GM21723 (cell line): Measurements from ENCODE around the gene EEFSEC.

Experiments
- ATAC-seq: cut with Tn5 transposase; IDR thresholded peaks from one replicate; pipeline ENCODE4 v1.9.1; 2021; ENCODE audit warnings: mild to moderate bottlenecking, moderate library complexity; ENCODE audit not compliant: unreplicated experiment

EEFSEC gene

DNA sequence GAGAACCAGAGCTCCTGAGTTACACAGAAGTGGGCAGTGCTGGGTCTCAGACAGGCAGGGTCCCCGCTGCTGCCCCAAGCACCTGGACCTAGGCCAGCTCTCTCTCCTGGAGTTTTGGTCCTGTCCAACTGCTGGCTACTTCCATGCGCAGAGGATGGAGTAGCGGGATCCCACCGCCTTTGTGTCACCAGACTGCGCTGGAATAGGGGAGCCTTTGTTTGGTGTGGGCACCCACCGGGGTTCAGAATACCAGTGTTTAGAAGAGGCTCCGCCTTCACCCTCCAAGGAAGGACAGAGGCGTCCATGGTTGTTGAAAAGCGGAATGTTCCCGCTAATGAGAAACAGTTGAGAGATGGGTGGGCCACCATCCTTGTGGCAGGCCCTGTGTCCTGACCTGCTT, 159.0 kb downstream of the EEFSEC start:
- no peak for ATAC-seq

DNA sequence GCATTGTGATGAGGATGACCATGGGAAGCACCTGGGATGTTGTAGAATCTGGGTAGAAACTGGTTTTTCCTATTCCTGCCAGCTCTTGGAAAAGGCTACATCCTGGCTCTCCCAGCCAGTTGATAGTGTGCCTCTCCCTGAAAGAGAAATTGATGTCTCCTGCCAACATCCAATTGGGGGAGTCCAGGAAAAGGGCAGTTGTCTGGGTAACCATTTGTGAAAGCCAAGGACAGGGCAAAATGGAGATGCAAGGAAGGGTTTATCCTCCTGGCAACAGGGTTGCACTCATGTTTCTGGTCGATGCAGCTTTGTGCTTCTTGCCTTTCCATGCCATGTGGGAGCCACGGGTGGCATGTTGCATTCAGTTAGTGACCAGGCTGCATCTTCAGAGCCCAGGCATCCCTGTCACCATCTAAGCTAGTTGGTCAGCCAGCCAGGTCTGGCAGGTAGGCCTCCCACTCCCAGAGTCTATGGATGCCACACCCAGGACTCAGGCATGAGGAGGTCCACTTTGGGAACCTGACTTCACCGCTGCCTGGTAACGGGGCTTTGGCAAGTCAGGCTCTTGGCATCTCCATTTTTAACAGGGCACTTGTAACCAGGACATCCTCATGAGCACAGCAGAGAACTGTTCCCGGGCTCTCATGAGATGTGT, 159.9 kb downstream of the EEFSEC start:
- no peak for ATAC-seq

DNA sequence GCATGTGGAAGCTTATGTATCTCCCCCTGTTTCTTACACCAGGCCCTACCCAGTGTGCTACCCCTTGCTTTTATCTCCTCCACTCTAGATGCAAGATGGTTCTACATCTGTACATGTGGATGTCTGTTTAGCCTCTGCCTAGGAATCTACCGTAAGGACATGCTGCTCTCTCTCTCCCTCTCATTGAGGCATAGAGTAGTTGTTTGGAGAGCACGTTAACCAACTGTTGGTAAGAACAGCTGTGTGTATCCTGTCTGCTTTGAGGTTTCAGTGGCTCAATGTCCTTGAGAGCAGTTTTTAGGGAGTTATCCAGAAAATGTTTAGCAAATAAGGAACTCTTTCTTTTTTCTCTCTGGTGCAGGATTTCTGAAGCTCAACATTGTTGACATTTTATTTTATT, 160.7 kb downstream of the EEFSEC start:
- ATAC-seq: no peak

DNA sequence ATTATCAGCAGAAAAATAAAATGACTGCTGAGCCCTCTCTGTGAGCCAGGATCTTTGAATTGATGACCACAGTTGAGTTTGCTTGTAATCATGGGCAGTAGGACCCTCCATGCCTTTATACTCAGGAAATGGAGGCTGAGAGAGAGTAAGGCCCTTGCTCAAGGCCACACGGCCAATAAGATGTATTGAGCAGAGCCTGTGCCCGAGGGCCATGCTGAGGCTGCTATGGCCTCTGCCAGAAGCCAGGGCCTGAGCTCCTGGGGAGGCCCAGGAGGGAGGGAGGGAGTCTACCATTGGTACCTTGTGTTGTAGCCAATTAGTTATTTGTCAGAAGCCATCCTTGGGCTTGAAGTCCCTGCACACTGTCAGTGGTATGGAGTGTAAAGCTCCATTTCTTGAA, 162.0 kb downstream of the EEFSEC start:
- ATAC-seq: no peak

DNA sequence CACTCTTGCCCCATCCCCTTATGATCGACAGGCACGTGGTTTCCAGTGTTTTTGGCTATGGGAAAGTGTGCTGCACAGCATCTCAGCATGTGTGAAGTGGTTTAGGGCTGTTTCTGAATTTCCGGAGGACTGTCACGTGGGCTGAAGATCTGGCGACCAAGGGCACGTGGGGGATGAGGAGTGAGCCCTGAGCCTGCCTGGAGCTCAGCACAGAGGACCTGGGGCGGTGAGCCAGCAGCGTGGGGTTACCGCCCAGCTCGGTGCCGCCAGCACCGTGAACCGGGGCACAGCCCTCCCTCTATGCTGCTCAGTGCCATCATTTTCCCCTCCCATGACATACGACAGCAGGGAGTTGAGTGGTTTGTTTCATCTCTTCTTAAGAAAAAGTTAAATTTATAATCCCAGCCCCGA, 163.2 kb downstream of the EEFSEC start:
- no peak for ATAC-seq

DNA sequence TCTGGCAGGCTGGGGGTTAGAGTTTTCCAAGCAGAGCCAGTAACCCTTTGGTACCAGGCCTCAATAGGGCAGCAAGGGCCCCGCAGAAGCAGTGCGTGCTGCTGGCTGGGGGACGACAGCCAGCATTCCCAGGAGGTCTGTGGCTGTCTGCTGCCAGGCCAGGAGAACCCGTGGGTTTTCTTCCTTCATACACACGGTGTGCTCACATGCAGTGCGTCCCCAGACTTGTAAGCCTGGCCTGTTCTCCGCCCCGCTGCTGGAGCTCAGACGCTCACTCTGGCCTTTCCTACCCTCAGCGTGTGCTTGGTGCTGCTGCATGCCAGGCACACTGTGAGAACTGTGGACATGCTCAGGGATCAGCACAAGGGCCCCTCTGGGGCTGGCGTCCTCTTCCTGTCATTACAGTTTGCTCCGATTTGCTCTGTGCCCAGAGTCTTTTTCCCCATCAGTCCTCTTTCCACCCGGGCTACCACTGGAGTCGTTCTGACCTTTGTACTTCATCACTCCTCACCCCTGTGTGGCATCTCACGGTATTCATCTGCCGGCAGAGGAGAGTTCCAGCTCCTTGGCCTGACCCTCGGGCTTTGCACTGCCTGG, 163.9 kb downstream of the EEFSEC start:
- no peak for ATAC-seq

DNA sequence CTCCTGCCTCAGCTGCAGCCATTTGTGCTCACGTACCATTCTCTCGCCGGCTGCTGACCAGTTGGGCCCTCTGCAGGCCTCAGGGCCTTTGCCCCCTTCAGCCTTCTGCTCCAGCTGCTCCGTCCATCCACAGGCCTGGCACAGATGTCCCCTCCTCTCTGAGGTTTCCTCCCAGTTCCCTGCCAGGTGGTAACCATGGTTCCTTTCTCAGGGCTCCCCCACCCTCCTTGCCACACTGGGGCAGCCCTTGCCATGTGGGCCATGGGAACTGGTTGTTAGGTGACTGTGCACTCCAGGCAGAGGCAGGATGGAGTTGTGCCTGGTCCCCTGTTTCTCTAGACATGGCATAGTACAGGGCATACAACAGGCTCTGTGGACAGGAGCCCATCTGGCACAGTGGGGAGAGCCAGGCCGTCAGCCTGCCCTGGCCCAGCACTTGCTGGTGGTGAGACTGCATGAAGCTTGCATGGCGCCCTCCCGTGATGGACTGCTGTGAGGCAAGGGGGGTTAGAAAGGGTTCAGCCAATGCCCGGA, 164.5 kb downstream of the EEFSEC start:
- no peak for ATAC-seq

DNA sequence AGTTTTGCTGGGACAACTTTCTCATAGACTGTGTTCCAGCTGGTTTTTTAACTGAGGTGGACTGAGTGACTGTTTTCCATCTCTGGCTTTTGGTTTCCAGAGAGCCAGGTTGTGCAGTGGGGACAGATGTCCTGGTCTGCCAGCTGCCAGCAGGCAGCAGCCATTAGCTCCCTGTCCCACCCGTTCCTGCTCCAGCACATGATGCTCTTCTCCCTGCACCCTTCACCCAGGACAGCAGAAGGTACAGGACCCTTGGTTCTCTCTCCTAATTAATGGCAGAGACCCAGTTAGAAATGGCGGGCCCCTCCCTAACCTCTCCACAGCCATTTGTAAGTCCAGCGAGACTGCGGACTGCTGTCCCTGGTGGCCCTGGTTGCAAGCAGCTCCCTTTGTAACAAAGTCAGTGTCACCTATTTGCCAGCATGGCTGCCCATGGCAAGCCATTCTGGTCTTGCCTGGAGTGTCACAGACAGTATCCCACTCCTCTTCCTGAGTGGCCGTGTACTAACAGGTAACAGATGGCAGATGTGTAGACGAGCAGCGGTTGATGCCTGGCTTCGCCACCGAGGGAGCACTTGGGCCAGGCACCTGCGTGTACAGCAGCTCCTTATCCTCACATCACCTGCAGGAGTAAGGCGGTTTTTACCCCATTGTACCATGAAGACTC, 165.1 kb downstream of the EEFSEC start:
- no peak for ATAC-seq

DNA sequence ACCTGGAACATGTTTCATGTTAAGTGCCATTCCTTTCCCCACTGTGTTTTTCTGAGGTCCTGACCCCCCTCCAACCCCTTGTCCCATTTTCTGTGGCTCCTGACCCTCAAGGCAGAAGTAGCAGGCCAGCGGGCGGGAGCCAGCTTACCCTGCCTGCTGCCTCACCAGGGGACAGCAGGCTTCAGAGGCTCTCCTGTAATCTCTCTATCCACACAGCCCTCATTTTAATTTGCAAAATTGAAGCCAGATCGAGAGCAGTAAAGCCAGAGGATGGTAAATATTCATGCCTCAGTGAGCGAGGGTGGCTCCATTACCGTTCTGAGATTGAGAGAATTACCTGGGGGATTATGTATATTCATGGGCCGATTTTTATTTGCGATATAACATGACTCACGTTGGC, 165.8 kb downstream of the EEFSEC start:
- no peak for ATAC-seq

DNA sequence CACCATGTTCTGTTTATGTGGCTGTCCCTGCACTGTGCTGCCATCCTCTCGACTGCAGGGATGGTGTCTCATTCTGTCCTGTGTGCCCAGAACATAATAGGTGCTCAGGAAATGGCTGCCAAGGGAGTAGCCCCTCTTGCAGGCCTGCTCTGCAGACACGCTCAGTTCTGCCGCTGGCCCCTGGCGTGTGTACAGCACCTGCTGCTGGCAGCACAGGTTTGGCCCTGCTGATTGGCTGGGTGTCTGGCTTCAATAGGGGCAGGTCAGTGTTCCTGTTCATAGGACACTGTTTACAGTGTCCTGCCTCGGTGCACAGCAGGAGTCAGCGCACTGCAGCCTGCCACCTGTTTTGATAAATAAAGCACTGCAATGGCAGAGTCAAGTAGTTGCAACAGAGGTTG, 166.5 kb downstream of the EEFSEC start:
- no peak for ATAC-seq

DNA sequence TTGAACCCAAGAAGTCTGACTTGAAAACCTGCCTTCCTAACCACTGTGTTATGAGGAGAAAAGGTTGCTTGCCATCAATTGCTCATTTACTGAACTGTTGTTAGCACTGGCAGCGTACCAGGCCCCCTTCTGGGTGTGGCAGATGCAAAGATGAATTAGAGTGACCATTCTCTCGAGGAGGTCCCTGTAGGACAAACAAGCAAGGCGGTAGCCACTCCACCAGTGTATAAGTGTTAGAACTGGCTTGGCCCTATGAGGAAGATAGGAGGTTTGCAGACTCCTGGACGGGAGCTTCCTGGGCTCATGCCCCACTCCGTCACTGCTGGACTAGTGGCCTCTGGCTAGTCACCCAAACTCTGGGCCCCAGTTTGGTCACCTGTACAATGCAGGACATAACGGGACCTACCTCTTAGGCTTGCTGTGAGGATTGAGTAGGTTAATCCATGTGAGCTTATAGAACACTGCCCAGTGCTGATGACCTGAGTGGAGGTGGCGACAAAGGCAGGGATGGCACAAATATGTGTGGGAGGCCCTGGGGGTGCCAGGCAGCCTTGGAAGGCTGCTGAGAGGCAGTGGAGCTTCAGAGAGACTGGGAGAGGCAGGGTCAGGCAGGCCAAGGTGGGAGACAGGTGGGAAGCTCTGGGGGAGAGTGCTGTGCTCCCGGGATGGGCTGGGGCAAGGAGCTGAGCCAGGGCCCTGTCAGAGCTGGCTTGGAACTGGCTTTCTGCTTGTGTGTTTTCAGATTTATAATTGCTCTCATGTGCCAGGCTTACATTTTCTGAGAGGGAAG, 167.5 kb downstream of the EEFSEC start:
- no peak for ATAC-seq

DNA sequence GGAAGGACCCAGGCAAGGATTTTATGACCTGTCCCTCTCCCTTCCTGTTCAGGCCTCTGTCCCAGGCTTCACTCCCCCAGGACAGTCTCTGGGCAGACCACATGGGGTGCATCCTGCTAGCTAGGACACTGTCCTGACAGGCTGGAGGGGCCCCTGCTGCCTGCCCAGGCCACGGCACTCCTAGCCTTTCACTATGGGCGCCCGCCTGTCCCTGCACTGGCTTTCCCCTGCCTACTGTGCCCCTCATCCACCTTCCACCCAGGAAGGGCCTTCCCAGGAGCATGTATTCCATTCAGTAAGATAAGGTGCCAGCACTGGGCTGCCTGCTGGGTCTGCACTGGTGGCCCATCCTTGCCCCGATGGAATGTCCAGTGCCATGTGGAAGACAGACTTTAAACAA, 168.1 kb downstream of the EEFSEC start:
- no peak for ATAC-seq

DNA sequence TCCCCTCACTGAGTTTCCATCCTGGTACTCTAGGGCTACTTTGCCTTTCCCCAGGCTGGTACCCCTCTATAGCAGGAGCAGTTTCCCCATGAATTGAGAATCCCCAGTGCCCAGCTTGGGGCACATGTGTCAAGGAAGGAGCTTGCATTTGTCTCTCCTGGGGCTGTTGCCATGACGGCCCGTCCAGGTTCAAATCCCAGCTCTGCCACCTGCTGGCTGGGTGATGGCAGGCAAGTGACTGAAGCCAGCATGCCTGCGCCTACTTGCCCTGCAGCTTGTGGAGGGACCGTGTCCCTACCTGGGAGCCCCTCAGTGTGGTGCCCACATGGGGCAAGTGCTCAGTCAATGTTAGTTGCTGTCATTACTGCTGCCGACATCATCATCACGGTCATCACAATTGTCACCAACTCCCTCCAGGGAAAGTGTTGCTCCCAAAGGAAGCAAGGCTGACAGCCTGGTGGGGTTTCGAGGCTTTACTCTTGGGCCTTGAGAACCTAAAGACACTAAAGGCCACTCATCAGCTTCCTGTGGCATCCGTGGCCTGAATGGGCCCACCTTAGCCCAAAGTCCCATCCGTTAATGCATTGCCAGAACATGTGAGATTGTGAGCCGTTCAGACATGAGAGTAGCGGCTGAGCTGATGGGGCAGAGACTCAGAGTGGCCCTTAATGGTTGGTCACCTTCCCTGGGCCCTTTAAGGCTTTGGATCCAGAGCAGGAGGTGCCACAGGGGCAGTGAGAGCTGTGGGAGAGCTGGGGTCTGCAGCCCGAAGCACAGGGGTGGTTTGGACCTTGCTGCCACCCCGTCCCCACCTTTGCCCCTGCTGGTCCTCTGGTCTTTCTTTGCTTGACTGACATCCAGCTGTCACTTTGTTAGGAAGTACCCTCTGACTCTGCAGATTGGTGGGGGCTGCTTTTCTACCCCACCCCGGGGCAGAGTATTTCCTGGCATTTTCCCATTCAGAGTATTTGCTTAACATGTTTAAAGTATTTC, 169.0 kb downstream of the EEFSEC start:
- no peak for ATAC-seq

DNA sequence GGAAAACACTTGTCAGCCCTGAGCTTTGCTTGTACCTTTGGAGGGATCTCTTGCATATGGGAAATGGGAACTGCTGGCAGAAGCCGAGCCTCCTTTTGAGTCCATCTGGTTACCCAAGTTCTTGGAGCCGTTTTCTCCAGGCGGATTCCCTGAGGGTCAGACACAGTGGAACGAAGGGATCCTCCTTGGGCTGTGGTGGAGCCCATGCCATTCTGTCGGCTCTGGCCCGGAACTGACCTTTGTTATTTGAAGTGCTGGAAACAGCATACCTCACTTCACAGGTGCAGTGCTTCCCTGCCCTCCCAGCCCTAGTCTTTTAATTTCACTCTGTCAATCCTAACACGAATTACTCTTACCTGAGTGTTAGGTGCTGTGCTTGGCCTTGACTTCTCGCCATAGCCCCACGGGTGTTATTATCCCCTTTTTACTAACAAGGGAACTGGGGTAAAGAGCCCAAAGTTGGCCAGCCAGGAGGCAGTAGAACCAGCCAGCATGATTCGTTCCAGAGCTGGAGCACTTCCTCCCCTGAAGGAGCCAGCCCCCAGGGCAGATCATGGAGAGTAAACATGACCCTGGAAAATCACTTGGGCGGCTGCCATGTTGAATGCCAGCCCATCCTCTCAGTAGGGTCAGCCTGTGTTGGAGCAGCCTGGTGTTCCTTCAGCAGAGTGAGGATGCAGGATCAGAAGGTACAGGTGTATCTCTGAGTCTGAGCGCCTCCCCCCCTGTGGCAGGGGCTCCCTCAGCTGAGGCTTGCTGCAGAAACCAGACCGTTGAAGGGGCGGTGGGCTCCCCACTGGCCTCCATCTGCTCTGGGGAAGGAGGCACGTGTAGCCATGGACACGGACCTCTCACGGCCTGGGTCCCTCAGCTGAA, 170.2 kb downstream of the EEFSEC start:
- no peak for ATAC-seq

DNA sequence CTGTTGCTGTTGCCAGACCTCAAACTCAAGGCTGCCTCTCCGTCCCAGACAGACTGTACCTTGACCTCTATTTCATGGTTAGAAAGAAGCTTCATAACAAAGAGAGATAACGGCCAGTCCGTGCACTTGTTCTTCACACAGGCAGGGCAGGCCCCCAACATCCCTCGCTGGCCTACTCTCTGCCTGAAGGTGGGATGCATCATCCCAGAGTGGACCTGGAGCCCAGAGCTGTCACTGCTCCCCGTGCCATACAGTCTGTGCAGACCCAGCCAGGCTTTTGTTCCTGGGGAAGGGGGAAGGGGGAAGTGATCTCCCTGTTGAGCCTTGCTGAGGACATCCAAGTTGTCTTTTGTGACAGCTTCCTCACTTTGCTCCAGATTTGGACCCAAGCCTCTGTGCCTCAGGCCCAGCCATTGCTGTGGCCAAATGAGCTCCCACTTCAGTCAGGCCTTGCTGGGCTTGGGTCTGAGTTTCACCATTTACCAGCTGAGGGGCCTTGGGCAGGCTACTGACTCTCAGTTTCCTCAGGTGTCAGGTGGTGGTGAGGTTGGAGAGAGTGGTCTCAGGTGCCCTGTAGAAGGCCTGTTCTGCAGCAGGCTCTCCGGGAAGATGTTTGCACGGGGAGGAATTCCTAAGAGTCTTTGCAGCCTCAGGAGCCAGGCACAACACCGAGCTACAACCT, 171.8 kb downstream of the EEFSEC start:
- ATAC-seq: no peak

DNA sequence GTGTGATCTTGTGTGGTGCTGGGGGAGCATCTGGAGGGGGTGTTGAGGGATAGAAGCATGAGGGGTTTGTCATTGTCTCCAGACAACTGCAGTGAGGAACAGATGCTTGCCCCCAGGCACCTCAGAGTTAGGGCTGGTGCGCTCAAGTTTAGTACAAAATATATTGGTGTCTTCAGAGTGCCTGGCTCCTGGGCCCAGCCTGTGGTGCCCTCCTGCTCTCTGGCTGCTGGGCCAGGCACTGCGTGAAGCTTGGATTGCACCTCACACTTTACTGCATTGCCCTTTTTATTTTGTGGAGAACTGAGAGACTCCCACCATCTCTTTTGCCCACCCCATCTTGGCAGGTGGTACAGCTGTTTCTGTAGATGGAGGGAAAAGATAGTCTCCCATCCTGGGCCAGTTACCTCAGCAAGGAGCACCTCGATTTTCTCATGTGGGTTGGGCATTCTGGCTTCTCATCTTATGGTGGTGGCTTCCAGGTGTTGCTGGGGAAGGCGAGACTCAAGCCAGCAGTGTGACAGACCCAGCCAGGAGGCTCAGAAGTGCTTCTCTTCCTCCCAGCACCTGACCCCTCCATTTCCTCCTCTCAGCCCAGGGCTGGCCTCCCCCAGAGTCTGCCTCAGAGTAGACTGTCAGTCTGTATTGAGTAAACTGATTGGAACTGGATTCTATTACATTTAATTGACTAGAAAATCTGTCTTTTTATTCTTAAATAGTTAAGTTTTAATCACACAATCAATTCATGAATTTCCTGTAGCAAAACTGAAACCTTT, 173.0 kb downstream of the EEFSEC start:
- ATAC-seq: no peak

DNA sequence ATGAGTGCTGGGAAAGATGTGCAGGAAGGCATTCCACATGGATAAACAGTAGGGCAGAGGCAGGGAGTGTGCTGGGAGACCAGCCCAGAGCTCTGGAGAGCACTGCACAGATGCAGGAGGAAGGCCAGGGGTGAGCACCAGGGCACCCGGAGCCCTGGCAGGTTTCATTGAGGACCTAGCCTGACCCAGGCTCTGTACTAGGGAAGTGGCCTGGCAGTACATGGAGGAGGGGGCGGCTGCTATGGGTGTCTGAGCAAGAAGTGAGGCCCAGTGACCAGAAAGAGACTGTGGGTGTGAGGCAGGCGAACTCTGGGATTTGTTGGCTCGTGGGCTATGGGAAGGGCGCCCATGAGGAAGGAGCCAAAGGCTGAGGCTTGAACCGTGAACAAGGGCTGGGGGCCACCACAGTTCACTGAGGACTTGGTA, 174.3 kb downstream of the EEFSEC start:
- no peak for ATAC-seq
